Fibroblast of lung (primary cell): Measurements from ENCODE around the gene WASHC3. TPM values are rescaled to one million over a fixed set of nuclear protein-coding genes. Genes with fewer than 3 reads are reported as not detected.

Experiments
- DNase-seq, 2 donors: peaks; one replicate each; pipeline versions ENCODE4 v3.0.0 to v3.0.0-alpha.2; 2010; ENCODE audit warnings: low read depth in 2 of 2
- H2AFZ ChIP-seq: 2 replicates; pipeline ENCODE4 v1.5.1; 2012; ENCODE audit warnings: low read length, control low read depth, inconsistent platforms
- H3K27ac ChIP-seq: 2 replicates; pipeline ENCODE4 v1.5.1; 2011; ENCODE audit warnings: low read length, control low read depth; ENCODE audit not compliant: insufficient read depth
- H3K27me3 ChIP-seq: 2 replicates; pipeline ENCODE4 v1.5.1; 2011; ENCODE audit warnings: mild to moderate bottlenecking, low read length; ENCODE audit not compliant: control insufficient read depth, insufficient read depth
- H3K36me3 ChIP-seq: 2 replicates; pipeline ENCODE4 v1.5.1; 2011; ENCODE audit warnings: low read length; ENCODE audit not compliant: control insufficient read depth, insufficient read depth
- H3K4me1 ChIP-seq: 2 replicates; pipeline ENCODE4 v1.5.1; 2011; ENCODE audit warnings: low read length; ENCODE audit not compliant: control insufficient read depth, insufficient read depth; ENCODE audit errors: extremely low read depth
- H3K4me2 ChIP-seq: 2 replicates; pipeline ENCODE4 v1.5.1; 2011; ENCODE audit warnings: low read length, control low read depth; ENCODE audit not compliant: insufficient read depth; ENCODE audit errors: extremely low read depth
- H3K4me3 ChIP-seq, 4 experiments: fragments of 200-600 bp in 1 of 4; sonication (generic) in 1 of 4; replicated peaks in 1 of 4; 2 replicates each; pipeline ENCODE4 v1.5.1; 2011 to 2016; ENCODE audit warnings: low read length in 4 of 4, low read depth in 3 of 4, mild to moderate bottlenecking in 3 of 4, control low read depth in 2 of 4, inconsistent platforms in 1 of 4, mixed read lengths in 1 of 4; ENCODE audit not compliant: insufficient read depth in 1 of 4; ENCODE audit errors: control extremely low read depth in 1 of 4
- H3K79me2 ChIP-seq: 2 replicates; pipeline ENCODE4 v1.5.1; 2012; ENCODE audit warnings: mild to moderate bottlenecking, low read length, inconsistent platforms; ENCODE audit not compliant: control insufficient read depth, insufficient read depth
- H3K9ac ChIP-seq: 2 replicates; pipeline ENCODE4 v1.5.1; 2011; ENCODE audit warnings: mild to moderate bottlenecking, low read length, control low read depth; ENCODE audit not compliant: insufficient read depth
- H3K9me3 ChIP-seq: 2 replicates; pipeline ENCODE4 v1.5.1; 2012; ENCODE audit warnings: low read depth, low read length; ENCODE audit not compliant: control insufficient read depth, insufficient read depth
- H4K20me1 ChIP-seq: 2 replicates; pipeline ENCODE4 v1.5.1; 2011; ENCODE audit warnings: low read length; ENCODE audit not compliant: control insufficient read depth, insufficient read depth; ENCODE audit errors: extremely low read depth
- EZH2 ChIP-seq: IDR thresholded peaks from 2 replicates; pipeline ENCODE4 v1.5.1; 2012; ENCODE audit warnings: low read length, control low read depth, mild to moderate bottlenecking; ENCODE audit errors: missing control alignments
- polyA plus RNA-seq, 2 donors: library from polyadenylated mRNA; depleted of rRNA in 1 of 2; stranded (reverse) in 1 of 2; unstranded in 1 of 2; fragments of >200 nt; gene quantifications; 2 replicates each; pipeline ENCODE4 v1.2.1, GENCODE V29; 2011 to 2012; ENCODE audit warnings: missing spikeins in 1 of 2
- total RNA-seq: library from RNA; depleted of rRNA; stranded (reverse); fragments of >200 nt; gene quantifications from 2 replicates; pipeline ENCODE4 v1.2.1, GENCODE V29; 2014
- TF ChIP-seq, protein P1 (sequence below), 2 donors: IDR thresholded peaks in 1 of 2; conservative IDR thresholded peaks in 1 of 2; 1 replicate in 1 of 2; 2 replicates in 1 of 2; pipeline ENCODE4 v1.5.1; 2011 to 2012; ENCODE audit warnings: low read length in 2 of 2, control low read depth in 1 of 2, inconsistent platforms in 1 of 2, low read depth in 1 of 2, mild to moderate bottlenecking in 1 of 2

Gene WASHC3
- total and polyA plus RNA-seq, 2 donors (not counting 1 experiment from before 2014, with no cell fraction given) = 97.5 to 149 TPM

GRCh38 chr12:102008615-102009126 is 53.1 kb downstream of the WASHC3 start:
- H3K4me3 ChIP-seq = no peak overlapping the region

DNA sequence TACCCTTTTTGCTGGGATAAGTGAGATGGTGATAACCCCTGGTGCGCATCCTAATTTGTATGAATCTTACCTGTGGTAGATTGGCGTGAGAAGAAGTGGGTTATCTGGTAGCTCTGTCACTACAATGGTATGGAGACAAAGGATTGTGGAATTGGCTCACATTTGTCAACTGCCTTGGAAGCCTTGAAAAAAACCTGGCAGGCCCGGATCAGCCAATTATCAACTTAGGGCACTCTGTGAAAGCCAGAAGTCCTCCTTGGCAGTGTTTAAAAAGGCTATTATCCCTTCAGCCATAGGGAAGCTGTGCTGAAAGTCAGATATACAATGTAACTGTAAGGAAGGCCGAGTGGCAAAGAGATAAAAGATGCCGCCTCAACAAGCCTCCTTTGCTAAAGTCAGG is 56.5 kb downstream of the WASHC3 start:
- Histone ChIP-seq H3K4me2 (no peak overlapping the region), H3K27me3 (no peaks in the 10 kb centered on the region), H3K9ac (no peak overlapping the region), H3K4me3 (no peak overlapping the region), H4K20me1 (no peaks in the 10 kb centered on the region), H3K9me3 (no peaks in the 10 kb centered on the region), H3K27ac (no peak overlapping the region), H3K36me3 (no peaks in the 10 kb centered on the region), H3K4me1 (no peaks in the 10 kb centered on the region), H2AFZ (no peak overlapping the region), H3K79me2 (no peaks in the 10 kb centered on the region)
- TF ChIP-seq, protein P1, sequence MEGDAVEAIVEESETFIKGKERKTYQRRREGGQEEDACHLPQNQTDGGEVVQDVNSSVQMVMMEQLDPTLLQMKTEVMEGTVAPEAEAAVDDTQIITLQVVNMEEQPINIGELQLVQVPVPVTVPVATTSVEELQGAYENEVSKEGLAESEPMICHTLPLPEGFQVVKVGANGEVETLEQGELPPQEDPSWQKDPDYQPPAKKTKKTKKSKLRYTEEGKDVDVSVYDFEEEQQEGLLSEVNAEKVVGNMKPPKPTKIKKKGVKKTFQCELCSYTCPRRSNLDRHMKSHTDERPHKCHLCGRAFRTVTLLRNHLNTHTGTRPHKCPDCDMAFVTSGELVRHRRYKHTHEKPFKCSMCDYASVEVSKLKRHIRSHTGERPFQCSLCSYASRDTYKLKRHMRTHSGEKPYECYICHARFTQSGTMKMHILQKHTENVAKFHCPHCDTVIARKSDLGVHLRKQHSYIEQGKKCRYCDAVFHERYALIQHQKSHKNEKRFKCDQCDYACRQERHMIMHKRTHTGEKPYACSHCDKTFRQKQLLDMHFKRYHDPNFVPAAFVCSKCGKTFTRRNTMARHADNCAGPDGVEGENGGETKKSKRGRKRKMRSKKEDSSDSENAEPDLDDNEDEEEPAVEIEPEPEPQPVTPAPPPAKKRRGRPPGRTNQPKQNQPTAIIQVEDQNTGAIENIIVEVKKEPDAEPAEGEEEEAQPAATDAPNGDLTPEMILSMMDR (conservative IDR thresholded peaks at IDR 0.05 in 1 of 2, IDR thresholded peaks at IDR 0.05 in 1 of 2; ENCODE audit: low read depth in 1 of 2, low read length in 2 of 2) = no peak
- TF ChIP-seq EZH2 = no peak
- no peak for DNase-seq

More at GRCh38 chr12:102008615-102009126, 53.1 kb downstream of the WASHC3 start:
- Histone ChIP-seq H3K27ac (no peak overlapping the region), H3K9ac (no peak overlapping the region), H4K20me1 (no peaks in the 10 kb centered on the region), H3K4me1 (no peaks in the 10 kb centered on the region), H3K4me2 (no peak overlapping the region), H3K79me2 (no peaks in the 10 kb centered on the region), H3K36me3 (no peaks in the 10 kb centered on the region), H2AFZ (no peak overlapping the region), H3K27me3 (no peaks in the 10 kb centered on the region), H3K9me3 (no peaks in the 10 kb centered on the region)
- no peak for DNase-seq
- no peak for TF ChIP-seq EZH2
- TF ChIP-seq, protein P1 (conservative IDR thresholded peaks at IDR 0.05 in 1 of 2, IDR thresholded peaks at IDR 0.05 in 1 of 2; ENCODE audit: low read depth in 1 of 2, low read length in 2 of 2) = no peak

- Histone ChIP-seq H3K4me3 (no peak overlapping the region), H3K4me2 (no peak overlapping the region), H3K36me3 (no peaks in the 10 kb centered on the region), H3K27ac (no peak overlapping the region), H4K20me1 (no peaks in the 10 kb centered on the region), H3K4me1 (no peaks in the 10 kb centered on the region), H3K79me2 (no peaks in the 10 kb centered on the region), H2AFZ (no peak overlapping the region), H3K9ac (no peak overlapping the region), H3K27me3 (no peaks in the 10 kb centered on the region), H3K9me3 (no peaks in the 10 kb centered on the region)
- DNase-seq = no peak
- TF ChIP-seq EZH2 = no peak
- TF ChIP-seq, protein P1 (conservative IDR thresholded peaks at IDR 0.05 in 1 of 2, IDR thresholded peaks at IDR 0.05 in 1 of 2; ENCODE audit: low read depth in 1 of 2, low read length in 2 of 2) = no peak
These were observed 64.7 kb downstream of the WASHC3 start for GRCh38 chr12:101997102-101997501.
